GM19455 (cell line): ENCODE measurements around the gene C17orf100.
A peak's percentile ranks its signal among the peaks of the same experiment; 100 is the strongest.

Source experiments
- ATAC-seq: cut with Tn5 transposase; IDR thresholded peaks from one replicate; pipeline ENCODE4 v1.9.1; 2021; ENCODE audit not compliant: unreplicated experiment

Gene C17orf100

DNA sequence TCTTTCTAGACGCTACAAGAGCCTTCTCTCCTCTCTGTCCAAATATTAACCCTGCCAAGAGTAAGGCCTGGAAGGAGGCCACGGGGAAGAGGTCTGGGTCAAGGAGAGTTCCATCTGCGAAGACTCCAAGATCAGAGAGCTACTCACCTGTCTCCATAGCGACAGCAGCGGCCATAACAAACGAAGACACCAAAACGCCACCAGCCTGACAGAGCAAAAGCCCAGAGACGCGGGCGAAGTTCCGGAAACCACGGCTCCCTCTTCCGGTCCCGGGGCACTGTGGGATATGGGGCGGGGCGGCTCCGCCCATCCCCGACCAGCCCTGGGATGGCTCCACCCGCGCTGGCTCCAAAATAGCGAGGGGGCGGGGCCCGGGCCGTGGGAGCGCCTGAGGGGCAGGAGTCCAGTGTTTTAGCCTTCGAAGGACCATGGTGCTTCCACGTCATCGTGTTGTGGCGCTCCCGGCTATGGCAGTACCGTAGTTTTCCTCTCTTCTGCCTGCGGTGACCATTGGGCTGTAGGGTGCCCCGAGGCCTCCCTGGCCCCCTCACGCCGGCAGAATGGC is at the start of gene C17orf100, which contains the start of gene MED31:
Gene C17orf100, plus strand, starts transcription at position 409 of the 565 bp plus-strand sequence. Its CDS starts 152 bp downstream, at position 561.
Gene MED31, minus strand, starts transcription at position 252 of the 565 bp plus-strand sequence. Its CDS starts 77 bp downstream, at position 175.
- peak; percentile 86 for ATAC-seq

DNA sequence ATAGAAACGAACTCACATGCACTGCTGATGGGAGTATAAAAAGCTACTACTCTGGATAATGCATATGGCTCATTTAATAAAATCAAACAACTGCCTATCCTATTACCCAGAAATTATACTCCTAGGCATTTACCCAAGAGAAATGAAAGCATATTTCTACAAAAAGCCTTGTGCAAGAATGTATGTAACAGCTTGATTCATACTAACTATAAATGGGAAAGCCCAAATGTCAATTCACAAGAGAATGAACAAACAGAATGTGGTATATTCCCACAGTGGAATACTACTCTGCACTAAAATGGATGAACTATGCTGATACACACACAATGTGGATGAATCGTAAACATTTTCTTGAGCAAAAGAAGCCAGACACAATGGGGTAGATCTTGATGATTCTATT is 49.4 kb upstream of the C17orf100 start:
- ATAC-seq, result no peak

DNA sequence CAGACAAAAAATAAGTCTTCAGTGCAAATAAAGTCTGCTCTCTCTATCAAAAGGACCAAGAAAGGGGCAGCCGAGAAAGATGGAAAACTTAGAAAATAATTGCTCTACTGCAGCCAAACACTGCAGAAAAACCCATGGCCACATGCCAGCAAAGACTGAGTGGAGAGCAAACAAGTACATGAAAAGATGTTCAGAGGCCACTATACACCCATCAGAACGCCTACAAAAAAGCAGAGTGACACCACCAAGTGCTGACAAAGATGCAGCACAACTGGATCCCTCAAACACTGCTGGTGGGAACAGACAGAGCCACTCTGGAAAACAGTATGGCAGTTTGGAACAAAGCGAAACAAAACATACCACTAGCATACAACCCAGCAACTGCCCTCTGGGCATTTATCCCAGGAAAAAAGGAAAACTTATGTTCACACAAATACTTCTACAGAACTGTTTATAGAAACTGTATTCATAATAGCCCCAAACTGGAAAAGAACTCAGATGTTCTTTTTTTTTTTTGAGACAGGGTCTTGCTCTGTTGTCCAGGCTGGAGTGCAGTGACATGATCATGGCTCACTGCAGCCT is 47.7 kb upstream of the C17orf100 start:
- no peak for ATAC-seq

DNA sequence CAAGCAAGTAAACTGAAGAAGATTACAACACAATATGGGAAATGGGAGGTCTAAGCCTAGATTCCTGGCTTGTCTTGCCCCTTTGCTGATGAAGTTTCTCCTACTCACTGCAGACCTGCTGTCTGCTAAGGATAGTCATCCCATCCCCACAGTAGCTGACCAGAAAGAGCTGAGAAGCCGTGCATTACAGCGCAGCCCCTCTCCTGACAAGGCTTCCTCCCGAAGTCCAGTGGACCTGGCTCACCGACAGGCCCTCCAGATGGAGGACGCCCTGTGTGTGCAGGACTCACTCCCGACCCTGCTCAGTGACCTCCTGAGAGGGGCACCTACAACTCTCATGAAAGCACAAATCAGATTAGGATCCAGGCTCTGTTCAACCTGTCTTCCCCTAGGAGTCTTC is 46.4 kb upstream of the C17orf100 start:
- no peak for ATAC-seq

DNA sequence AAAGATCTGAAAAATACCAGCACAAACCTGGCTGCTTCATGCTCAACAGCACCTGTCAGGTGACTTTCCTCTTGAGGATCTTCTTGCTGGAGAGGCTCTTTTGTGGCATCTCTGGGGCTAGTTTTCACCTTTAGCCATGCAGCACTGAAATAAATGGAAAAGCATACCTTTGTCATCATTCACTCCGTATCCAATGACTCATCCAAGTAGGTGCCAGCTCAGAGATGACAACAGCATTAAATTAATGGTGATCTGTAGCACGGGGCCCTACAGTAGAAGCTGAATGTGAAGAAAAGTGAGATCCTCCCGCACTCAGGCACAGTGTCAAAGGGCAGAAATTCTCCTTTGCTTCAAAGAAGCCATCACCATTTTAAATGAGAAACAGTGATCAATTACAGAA is 43.2 kb upstream of the C17orf100 start:
- ATAC-seq, result no peak

DNA sequence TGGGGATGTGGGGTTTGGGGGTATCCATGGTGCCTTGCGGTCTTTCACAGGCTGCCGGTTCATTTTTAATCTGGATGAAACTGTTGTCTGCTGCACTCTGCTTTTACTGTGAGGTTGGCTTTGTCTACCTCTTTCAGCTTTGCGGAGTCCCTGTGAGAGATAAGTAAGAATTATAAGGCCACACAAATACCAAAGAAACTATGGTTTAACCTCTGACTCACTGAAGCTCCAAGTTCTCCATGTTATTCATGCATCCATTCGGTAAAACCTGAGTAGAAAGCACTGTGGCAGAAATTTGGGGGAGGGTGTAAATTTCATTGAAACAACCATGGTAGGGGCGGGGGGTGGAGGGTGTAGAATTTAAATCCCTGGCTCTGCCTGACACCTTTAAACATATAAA is 41.6 kb upstream of the C17orf100 start:
- no peak for ATAC-seq

DNA sequence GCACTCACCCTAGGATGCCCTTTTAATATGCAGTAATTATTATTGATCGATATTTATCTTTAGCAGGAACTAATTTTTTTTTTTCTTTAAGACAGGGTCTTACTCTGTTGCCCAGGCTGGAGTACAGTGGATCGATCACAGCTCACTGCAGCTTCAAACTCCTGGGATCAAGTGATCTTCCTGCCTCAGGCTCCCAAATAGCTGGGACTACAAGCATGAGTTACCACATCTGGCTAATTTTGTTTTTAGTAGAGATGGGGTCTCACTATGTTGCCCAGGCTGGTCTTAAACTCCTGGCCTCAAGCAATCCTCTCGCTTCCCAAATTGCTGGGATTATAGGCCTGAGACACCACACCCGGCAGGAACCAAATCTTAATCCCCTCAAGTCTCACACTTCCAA is 40.3 kb upstream of the C17orf100 start:
- ATAC-seq, result no peak

DNA sequence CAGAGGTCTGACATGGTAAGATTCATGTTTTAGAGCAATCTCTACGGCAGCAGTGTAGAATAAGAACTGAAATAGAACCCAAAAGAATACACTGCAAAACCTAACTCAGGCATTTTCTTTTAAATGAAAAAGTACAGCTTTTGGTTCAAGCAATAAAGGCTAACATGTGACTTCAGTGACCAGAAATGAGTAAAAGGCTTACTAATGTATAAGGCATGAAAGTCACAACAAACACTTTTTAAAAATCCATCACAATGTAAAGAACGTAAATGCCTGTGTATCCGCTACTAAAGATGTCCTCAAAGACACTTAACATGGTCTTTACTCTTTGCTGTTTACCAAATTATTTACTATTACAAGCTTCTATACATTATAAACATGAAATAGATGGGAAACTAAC is 27.6 kb upstream of the C17orf100 start:
- no peak for ATAC-seq

DNA sequence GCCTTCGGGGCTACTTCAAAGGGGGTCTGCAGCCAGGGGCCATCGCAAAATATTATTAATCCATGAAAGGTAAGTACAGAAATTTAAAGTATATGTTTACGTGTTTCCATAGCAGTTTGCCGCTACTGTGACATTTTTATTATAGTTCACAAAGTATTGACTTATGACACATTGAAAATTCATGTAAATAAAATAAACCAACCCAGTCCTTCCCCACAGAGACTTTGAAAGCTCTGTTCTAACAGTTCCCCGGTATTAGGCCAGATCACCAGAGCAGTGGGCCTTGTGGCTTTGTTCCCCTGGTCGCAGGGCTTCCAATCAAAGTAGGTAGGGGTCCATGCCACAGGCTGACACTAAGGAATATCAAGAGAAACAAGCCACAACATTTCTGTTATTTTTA is 24.9 kb upstream of the C17orf100 start:
- no peak for ATAC-seq

DNA sequence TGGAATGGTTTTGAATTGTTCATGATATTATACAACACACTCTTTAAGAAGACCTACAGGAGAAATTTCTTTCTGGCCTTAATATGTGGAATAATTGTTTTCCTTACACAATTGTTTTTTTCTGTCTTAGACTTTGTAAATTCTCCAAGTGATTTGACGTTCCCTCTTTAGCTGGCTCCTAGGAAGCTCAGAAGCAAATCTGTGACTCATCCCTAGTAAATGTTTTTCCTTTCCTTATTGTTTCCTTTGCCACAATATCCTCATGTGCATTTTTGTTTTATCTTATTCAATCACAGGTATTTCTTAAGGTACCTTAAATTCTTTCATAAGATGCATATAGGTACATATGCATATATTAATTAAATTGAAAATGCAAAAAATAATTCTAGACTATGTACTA is 24.5 kb upstream of the C17orf100 start:
- ATAC-seq, result no peak

DNA sequence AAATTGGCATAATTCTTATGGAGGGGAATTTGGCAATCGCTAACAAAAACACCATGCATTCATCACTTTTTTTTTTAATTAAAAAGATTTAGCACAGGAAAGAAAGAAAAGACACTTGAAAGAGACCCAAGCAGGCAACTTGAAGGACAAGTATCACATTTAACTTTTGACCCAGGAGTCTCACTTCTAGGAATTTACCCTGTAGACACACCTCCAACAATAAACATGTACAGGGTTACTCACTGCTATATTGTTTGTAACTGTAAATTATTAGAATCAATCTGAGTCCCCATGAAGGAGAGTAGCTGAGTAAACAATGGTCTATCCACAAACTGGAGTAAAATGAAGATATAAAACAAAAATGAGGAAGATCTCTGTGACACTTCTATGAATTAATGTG is 21.2 kb upstream of the C17orf100 start:
- no peak for ATAC-seq

DNA sequence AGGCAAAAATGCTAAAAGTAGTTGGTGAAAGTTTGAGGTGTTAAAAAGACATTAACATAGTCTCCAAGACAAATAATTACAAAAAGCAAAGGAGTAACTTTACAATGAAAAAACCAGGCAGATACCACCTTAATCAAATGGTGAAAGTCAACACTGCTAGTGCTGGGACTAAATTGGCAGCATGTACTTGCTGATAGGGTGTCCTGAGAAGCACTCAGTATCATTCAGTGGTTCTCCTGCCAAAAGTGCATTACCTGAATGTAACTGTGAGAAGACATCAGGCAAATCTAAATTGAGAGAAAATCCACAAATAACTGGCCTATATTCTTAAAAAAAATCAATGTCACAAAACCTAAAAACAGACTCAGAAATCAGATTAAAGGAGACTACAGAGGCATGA is 19.0 kb upstream of the C17orf100 start:
- no peak for ATAC-seq

DNA sequence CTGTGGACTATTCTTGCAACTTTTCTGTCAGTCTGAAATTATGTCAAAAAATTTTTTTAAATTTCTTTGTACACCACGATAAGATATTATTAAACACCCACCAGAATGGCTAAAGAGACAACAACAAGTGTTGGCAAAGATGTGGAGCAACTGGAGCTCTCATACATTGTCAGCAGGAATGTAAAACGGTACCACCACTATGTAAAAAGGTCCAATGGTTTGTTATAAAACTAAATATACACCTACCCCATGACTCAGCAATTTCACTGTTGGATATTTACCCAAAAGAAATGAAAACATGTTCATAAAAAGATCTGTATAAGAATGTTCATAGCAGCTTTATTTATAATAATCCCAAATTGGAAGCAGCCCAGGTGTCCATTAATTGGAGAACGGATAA is 18.3 kb upstream of the C17orf100 start:
- no peak for ATAC-seq

DNA sequence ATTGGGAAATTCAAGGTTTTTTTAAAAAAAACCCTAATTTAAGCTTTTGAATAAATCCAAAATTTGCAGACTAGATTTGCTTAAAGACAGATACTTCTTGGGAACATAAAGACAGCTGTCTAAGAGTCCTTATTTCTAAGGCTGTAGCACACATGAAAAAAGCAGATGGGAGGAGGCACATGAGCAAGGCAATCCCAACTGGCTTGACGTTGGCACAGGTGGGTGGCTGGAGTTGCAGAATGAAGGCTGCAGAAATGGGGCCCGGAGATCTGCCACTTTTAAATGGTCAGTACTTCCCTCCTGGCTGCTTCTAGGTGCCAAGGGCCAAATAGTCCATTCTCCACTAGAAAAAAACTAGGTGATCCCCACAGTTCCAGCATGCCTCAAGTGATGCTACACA is 15.5 kb upstream of the C17orf100 start:
- no peak for ATAC-seq

DNA sequence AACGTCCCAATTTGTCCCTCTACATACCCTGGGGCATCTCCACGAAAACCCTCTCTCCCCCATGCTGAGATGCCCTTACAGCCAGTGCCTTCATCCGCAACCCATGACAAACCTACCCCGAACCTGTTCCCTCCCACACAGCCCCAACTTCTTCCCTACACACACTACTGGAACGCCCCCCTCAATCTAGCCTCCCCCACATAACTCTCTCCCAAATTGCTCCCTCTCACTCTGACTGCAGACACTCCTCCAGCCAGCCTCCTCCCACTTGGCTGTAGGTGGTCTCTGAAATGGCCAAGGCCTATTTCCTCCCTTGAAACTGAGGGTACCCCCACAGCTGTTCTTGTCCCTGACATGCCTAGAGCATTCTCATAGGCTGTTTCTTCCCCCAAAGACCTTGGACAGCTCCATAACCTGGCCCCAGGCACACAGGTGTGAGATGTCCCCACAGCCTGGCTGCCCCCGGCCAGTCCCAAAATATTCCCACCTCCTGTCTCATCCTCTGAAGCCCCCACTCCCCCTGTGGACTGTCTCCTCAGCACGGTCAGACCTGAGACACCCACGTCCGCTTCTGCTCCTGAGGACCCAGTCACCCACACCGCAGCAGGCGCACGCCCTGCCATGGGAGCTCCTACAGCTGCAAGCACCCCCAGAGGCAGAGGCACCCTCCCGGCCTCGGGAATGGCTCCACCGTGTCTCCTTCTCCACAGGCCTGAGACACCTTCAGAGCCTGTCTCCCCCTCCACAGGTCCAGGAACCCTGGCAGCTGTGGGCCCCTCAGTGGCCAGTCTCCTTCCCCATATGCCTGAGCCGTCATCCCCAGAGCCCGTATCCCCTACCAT is 14.7 kb upstream of the C17orf100 start:
- no peak for ATAC-seq

DNA sequence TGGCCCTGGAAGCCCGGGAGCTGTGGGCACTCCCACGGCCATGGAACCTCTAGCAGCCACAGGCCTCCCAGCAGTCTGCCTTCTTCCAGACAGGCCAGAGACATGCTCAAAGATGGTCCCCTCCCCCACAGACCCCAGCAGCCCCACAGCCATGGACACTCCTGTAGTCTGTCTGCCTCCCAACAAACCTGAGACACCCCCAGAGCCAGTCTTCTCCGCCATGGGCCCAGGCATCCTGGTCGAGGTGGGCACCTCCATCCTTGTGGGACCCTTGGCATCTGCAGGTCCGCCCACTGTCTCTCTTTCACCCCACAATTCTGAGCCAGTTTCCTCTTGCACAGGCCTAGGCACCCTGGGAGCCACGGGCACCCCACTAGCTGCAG is 14.1 kb upstream of the C17orf100 start:
- ATAC-seq, result no peak

DNA sequence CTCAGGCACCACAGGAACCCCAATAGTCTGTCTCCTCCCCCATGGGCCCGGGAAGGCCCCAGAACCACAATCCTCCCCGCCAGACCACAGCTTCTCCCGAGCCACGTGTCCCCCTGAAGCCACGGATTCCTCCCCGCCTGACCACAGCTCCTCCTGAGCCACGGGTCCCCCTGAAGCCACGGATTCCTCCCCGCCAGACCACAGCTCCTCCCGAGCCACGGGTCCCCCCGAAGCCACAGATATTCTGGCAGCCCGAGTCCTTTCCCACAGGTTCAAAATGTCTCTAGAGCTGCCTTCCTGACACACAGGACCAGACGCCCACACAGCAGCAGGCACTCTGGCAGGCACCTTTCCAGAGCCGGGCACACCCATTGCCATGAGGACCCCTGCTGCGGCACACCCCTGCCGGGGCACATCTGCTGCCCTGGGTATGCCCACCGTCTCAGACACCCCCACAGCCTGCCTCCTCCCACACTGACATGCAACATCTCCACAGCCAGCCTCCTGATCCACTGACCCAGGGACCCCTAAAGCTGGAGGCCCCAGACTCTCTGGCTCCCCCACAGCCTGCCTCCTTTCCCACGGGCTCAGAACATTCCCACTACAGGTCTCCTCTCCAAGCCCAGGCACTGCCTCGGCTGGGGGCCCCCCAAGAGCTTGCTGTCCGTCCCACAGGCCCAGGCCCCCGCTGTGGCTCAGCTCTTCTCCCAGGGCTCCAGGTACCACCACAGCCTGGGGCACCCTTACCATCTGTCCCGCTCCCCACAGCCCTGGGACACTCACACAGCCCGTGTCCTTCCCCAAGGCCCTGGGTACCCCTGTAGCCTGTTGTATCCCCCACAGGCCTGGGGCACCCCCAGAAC is 13.3 kb upstream of the C17orf100 start:
- ATAC-seq, result no peak

DNA sequence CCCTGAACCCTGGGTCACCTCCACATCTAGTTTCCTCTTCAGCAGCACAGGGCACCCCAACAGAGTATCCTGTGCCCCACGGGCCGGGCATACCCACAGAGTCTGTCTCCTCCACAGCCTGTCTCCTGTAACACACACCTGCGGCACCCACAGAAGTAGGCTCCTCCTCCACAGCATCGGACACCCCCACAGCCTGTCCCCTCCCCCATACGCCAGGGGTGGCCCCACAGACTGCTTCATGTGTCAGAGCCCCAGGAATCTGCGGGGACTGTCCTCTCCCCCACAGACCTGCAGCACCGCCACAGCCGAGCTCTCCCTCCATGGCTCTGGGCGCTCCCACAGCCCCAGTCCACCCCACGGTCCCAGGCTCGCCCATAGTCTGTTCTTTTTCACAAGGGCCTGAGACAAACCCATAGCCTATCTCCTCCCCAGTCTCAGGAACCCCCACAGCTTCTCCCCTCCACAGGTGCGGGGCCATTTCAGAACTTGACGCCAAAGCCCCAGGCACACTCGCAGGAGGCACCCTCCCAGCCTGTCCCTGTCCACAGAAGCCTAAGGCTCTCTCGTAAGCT is 12.5 kb upstream of the C17orf100 start:
- ATAC-seq, result no peak

DNA sequence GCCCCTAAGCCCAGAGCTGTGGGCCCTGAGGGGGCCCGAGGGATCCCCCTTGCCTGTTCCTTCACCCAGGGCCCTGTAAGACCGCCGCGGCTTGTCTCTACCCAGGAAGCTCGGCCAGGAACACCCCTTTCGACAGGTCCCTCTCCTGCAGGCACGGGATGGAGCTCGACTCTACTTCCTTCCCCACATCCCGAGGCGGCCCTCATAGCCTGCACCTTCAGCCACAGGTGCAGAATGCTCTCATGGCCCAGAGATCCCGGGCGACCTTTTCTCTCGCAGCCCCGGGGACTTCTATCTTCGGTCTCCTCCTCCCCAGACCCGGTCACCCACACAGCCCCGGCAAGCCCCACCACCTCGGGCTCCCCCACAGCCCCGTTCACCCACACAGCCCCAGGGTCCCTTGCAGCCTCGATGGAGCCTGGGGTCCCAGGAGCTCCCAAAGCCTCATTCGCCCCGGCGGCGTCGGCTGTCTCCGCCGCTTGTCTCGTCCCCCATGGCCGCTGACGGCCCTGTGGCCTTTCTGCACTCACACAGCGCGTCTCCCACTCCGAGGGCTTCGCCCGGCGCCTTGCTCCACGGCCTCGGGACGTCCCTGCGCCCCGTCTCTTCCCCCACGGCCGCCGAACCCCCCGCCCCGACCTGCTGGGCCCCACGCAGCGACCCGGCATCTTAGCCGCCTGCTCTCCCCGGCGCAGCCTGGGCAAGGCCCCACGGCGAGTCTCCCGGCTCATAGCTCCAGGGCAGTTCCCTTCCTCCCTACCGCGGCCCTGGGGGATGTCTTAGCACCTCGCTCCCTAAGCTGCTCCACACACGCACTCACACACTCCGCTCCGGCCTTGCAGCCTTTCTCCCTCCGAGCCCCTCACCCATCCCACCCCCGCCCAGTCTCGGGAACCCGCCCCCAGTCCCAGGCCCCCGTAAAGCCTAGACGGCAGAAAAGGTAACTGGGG is 11.7 kb upstream of the C17orf100 start:
- peak; percentile 5 for ATAC-seq
